NCI-H2029 (cell line): ENCODE data around the gene CTTNBP2.
"Not testable (repeated sequence)": the region's sequence is repeated elsewhere in the genome, so short reads cannot be mapped to it uniquely, and the experiment has no call there.

Experiments used
- DNase-seq: peaks from one replicate; lab custom pipeline; 2025; lab: John Stamatoyannopoulos, UW

Gene CTTNBP2

DNA sequence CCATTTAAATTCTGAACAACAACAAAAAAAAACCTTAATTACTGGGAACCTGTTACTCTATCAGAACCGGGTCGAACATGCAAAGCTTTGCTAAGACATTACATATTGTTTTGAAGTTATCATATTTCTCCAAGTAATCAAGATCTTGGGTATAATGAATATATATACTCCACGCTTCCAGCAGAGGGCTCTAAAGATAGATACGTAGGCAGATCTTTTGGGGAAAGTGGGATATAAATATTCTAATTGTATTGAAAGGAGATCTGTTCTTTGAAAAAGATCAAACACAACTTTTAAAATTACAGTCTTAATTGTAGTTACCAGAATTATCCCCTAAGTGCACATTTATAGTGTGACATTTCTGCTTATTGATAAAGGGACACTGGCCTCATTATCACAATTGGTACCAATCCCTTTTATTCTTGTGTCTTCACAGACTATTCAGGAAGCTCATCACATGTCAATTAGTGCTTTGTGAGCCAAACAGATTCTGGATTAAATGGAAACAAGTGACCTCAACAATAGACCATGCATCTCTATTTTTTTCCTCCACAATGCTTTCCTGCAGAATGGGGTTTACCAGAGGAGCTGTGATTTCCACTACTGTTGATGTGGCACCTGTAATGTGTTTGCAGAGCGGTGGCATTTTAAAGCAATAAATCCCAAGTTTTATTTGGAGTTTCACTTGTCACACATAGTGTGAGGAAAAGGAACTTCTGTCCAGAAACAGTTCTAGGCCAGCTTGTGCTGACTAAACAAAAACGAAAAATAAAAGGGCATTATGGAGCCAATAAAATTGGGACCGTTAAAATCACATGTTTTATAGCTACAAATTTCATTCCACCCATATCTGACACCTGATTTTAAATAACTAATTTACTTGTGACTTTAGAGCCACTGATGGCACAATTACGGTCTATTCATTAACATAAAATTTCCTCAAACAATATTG, 122.4 kb downstream of the CTTNBP2 start:
- peak; percentile 25 for DNase-seq

DNA sequence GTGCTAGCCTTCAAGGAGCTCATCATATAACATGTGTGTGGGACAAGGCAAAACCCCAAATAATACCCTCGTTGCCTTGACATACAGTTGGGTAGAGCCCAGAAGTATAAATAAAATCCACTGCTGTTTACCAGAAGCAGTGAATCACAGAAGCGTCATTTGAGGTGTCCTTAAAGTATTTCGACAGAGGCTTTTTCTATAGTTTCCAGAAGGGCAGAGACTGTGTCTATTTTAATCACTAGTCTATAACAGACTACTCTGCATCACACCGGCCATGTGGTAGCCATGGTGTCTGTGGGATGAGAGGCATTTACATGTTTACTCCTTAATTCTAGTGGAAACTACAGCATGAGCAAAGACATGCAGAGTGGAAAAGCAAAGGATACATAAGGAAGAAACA, 131.3 kb downstream of the CTTNBP2 start:
- no peak for DNase-seq

DNA sequence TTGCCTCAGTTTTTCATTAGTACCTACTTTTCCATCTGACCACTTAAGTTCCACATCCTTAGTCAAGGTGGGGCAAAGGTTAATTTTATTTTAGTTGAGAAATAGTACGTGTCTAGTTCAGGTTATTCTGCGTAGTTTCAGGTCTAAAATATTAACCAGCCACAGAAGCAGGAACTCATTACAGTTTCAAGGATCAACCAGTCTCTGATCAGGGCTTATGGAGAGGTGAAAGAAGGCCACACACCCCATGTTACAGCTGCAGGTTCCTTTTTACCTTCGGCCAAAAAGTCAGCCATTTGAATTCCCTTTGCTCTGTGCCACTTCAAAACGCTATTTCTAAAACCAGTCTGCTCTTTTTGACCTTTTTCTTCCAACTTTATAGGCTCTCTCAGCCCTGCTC, 134.2 kb downstream of the CTTNBP2 start:
- DNase-seq: no peak

DNA sequence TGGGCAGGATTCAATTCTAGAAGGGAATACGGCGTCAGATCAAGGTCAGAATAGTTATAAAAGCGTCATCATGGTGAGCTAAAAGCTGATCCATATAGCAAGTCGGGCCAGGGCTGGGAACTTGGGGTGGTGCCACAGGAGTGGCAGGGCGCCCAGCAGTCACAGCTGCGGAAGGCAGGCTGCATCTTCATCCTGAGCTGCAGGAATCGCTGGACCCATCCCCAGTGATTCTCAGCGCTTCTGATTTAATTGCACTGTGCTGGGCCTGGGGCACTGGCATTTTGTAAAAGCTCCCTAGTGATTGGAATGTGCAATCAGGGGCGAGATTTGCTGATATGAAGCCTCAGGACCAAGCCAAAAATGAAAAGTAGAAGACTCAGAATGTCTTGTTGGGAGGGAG, 135.3 kb downstream of the CTTNBP2 start:
- no peak for DNase-seq

DNA sequence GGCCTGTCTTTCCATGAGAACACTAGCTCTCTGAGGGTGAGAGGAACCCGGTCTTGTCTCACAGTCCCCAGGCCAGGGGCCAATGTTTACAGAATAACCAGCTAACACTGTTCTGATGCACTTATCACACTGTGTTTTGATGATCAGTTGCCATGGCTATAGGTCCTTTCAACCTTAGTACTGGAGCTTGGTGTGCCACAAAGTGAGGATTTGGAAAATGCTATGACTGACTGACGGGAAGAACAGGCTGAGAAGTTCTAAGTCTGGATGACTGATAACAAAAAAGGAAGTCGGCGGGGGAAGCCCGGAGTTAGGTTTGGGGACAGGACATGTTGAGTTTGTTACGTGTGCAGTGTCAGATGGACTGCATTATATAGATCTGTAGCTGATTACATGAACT, 141.8 kb downstream of the CTTNBP2 start:
- DNase-seq: peak; percentile 88

DNA sequence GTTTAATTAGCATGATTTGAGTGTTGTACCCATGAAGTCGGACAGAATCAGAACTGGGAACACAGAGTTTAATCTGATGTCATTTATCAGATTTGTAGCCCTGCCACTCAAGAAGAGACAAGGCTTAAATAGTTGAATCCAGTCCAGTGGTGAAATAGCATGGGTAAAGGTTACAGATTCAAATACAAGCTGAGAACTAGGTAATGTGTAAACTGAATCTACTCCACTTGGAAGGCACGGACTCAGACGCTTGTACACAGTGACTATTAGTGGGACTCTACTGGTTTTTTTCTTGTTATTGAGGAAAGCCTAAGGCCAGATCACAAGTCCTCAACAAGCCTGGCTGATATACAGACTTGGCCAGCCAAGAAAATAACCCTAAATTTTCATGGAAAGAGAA, 142.9 kb downstream of the CTTNBP2 start:
- DNase-seq: no peak

DNA sequence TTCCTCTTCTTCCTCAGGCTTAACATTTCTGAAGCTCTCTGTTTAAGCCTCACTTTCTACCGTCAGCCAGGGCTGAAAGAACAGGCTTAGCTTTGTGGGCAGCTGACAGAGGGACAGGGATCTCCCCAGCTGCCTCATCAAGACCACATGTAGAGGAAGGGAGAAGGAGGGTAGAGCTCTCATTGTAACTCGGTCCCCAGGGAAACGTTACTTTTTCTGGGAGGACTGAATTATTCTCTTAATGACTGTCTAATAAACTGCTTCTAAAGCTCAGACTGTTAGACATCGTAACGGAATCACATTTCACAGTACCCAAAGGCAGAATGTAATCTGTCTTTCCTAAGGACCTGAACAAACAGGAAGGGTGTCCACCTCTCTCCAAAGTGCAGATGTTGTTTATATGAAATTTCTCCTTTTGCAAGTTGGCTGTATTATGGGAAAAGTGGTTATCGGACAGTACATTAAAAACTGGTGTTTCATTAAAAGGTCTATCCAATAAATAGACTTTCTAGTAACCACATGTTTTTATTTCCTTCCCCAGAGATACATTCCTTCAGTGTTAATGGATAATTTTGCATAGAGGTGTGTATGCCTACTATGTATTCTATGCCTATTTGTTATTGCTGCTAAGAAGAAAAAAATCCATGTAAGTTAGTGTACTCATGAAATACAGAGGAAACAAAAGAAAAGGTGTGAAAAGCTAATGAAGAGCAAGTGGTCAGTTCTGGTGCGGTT, 144.2 kb downstream of the CTTNBP2 start:
- no peak for DNase-seq

DNA sequence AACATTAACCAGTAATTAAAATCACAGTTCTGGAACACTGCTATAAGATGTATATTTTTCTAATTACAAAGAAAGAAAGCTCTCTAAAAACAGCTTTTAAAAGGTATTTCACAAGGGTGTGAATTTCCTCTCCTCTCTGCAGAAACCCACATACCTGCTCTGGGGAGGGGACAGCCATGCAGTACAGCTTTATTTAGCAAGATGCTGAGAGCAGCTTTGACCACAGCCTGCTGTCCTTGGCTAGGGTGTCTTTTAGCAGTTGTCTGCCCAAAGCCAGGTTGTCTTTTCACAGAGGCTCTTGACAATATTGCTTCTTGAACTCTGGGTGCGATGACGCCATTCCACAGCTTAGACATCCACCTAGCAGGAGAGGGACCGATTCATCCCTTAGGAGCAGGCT, 148.3 kb downstream of the CTTNBP2 start:
- DNase-seq: no peak

DNA sequence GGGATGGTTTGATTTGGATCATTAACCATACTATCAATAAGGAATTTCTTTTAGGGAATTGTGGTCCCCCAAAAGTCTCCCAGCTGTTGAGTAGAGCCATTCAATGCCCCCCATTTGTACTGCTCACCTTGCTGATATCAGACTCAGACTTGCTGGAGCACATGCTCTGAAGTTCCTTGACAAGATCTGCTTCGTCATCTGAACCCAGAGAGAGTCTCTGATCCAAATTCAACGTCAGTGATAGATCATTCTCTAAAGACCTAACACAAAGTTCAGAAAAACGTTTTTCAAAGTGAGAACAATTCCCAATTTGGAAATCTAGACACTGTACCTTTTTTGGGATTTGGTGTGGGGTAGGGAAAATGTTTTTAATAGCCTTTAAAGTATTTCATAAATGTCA, 153.9 kb downstream of the CTTNBP2 start:
- DNase-seq: no peak

DNA sequence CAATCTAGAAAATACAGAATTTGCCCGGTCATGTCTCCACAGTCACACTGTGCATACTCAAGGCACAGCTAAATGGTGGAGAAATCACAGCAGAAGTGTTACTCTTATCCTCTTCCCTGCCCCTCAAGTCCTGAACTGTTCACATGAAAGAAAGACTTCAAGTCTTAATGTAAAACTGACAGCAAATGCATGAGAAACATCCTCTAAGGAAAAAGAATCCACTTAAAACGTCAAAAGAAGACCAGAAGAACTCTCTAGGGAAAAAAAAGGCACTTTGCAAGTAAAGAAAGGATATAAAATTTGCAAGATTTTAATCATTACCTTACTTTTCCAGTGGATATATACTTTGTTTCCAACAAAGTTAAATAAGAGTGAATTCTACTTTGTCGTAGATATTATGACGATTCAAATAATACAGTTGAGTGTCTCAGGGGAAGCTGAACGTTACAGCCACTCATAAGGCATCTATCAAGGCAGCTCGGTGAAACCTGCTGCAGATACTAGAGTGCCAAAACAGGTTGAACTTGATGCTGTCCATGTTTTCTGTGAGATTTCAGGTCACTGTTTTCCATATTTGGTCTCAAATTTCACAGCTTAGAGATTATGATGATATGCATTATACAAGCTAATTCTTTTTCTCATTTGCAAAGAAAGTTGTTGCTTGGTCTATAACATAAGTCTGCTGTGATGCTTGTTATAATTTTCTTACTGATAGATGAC, 155.0 kb downstream of the CTTNBP2 start:
- DNase-seq: no peak

DNA sequence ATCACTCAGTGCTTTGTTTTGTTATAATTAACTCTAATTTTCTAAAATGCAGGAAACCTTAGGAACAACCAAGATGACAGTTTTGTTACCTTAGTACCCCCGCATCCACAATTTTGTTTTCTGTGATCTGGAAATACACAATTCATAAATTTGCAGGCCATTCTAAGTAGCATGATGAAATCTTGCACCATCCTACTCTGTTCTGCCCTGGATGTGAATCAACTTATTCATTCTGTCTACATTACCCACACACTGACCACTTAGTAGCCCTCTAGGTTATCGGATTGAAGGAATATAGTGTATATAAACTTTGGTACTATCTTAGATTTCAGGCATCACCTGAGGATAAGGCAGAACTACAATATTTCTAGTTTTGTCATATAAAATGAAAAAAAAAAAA, 155.9 kb downstream of the CTTNBP2 start:
- no peak for DNase-seq

DNA sequence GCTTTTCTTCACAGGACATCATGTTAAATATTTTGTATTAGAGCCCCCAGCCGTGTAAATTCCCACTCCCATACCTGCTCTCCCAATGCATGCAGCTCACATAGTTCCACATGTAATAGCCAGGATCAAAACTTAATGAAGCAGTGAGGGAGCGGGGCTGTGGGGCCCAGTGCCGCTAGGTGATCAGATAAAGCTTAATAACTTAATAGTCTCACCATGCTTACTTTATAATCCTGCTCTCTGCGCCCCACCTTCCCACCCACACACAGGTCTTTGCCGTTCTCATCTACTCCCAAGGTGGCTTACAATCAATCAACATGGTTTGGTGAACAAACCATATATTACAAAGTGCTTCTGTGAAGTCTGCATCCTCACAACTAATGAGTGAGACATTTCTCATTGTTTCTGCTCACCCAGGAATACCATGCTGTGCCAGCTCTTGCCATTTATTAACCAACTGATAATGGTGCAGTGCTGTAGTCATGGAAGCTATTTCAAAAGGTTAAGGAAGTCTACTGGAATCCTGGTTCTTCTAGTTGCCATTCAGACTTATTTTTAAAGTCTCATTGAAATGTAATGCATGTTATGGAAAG, 156.4 kb downstream of the CTTNBP2 start:
- DNase-seq: no peak

DNA sequence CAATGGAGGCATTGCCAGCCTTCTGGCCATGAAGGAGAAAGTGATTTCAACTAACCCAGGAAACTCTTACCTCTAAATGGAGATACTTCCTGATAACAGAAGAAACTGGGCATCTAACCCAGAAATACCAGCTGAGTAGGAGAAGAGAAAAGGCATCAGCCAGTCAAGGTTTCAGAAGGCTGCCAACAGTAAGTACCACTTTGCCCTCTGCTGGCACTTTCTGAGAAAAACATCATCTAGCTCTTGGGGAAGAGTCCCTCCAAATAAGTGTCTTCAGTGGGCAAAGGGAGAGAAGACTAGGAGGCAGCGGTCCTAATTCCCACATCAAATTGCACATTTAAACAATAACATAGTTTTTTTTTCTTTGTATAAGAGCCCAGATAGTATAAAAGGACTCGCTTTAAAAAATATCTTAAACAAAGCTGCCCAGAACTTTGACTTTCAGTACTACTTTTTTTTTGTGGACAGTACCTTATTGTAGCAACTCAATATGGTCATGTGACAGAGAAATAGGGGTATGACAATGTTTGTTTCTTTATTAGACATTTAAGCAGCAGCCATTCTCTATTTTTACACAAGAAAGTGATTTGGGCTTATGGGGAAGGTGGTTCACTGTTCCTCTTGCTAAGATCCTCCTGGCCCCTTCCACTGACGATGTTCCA, 157.3 kb downstream of the CTTNBP2 start:
- peak; percentile 79 for DNase-seq

DNA sequence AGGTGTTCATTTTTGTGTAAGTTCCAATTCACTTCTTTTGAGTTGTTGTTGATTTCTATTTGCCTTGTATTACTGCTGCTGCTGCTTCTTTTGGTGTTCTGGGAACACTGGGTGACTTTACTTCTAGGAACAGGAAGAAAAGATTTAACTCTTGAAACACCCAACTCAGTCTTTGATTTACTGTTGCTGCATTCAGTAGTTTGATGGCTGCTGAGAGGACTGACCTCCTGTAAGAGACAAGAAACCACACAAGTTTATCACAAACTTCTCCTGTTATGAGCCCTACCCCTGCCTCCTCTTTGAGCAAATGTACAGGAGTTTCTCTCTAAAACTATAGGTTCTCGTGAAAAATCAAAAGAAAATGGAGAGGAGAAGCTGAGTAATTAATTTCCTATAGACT, 161.7 kb downstream of the CTTNBP2 start:
- DNase-seq: no peak

DNA sequence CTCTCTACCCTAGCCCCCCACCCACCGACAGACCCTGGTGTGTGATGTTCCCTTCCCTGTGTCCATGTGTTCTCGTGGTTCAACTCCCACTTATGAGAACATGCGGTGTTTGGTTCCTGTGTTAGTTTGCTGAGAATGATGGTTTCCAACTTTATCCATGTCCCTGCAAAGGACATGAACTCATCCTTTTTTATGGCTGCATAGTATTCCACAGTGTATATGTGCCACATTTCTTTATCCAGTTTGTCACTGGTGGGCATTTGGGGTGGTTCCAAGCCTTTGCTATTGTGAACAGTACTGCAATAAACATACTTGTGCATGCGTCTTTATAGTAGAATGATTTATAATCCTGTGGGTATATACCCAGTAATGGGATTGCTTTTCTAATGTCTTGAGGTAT, 165.1 kb downstream of the CTTNBP2 start:
- not testable (repeated sequence) for DNase-seq

DNA sequence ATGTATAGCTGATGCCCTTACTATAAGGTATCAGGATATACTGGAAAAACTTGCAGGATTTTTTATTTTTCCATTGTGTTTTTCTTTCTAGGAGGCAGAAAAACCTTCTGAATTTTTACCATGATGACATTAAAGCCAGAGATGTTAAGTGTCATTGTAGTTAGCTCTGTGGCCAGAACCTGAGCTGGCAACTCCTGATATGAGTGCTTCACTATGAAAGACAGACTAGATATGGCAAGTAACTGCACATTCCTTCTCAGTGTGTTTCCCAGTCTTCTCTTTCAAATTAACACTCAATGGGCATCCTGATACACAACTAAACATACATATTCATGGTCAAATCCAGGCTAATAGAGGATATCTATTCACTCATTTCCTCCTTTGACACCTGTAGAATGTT, 166.2 kb downstream of the CTTNBP2 start:
- DNase-seq: peak; percentile 18

DNA sequence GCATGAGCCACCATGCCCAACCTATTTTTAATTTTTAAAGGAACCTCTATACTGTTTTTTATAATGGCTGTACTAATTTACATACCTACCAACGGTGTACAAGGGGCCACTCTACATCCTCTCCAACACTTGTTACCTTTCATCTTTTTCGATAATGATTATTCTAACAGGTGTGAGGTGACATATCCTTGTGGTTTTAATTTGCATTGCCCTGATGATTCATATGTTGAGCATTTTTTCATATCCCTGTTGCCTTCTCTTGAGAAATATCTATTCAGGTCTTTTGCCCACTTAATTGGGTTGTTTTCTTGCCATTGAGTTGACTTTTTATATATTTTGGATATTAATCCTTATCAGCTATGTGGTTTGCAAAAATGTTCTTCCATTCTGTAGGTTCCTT, 167.0 kb downstream of the CTTNBP2 start:
- DNase-seq: no peak

DNA sequence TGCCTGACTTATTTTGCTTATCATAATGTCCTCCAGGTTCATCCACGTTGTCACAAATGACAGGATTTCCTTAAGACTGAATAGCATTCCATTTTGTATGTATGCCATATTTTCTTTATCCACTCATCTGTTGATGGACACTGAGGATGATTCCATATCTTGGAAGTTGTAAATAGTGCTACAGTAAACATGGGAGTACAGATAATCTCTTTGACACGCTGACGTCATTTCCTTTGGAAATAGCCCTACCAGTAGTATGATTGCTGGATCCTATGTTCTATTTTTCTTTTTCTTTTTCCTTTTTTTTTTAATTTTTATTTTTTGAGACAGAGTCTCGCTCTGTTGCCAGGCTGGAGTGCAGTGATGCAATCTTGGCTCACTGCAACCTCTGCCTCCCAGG, 167.6 kb downstream of the CTTNBP2 start:
- no peak for DNase-seq

DNA sequence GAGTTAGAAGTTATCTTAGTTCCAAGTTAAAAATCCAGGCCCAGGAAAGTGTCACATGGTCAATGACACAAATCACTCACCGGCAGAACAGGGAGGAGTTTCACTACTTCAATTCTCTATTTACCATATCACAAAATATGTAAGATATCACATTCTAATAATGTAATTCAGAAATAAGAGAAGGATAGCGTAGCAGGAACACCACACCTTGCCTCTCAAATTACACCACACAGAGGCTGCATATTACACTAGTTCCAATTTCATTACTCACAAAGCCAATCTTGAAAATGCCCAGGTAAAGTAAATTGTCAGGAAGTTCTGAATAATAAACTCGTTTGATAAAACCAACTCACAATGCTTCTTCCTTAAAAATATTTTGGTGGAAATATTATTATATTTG, 169.2 kb downstream of the CTTNBP2 start:
- DNase-seq: no peak

DNA sequence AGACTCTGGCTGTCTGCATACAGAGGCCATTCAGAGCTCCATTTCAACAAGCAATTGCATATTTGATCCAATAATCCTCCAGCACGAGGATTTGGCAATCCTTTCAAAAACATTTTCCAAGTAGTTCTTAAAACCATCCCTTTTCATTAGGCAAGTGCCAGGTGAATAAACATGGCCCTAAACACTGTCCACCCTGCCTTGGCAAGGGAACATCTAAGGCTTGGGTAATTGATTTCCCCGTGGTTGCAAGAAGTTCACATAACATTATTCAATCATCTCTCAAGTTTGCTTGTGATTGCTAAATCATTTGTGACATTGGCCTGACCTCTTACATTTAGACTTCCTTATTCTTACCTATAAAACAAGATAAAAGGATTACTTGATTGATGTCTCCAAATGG, 175.2 kb downstream of the CTTNBP2 start:
- DNase-seq: peak; percentile 30

DNA sequence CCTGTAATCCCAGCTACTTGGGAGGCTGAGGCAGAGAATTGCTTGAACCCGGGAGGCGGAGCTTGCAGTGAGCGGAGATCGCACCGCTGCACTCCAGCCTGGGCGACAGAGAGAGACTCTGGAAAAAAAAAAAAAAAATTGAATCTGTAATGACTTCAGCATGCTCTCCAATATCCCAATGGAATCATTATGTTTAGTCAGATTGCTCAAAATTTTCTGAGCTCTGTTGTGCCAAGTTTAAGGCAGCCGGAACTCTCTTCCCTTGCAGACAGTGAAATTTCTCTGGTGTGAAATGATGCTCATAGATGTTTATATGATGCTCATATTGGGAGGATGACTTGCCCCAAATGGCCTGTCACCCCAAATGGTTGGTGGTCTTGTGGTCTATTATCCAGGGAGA, 180.9 kb downstream of the CTTNBP2 start:
- DNase-seq: no peak

DNA sequence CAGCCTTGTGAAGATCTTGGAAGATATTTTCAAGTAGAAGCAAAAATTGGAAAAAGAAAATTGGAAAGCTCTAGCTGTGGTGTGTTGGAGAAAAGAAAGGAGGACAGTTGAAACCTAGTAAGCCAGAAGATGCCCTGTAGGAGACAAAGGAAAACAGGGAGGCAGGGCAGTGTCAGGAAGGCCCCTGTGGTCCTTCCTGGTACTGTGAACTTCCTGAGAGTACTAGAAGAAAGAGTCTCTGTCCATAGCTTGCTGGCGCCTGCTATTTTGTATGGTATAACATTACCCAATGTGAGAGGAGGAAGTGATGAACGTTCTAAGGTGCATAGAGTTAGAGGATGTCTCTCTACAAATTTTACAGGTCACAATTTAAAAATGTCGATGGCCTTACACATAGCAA, 183.1 kb downstream of the CTTNBP2 start:
- no peak for DNase-seq
